Thyroid gland (tissue), 4 donors: ENCODE measurements around the gene FASTKD3. TPM values are rescaled to one million over a fixed set of nuclear protein-coding genes. Genes with fewer than 3 reads are reported as not detected.

Experiments
- DNase-seq, 2 donors: peaks; one replicate each; pipeline ENCODE4 v3.0.0-alpha.2; 2019
- H3K27ac ChIP-seq, 3 donors: fragments of 200-600 bp; sonication (generic); 1 replicate in 2 of 3; 2 replicates in 1 of 3; pipeline ENCODE4 v1.5.1; 2016 to 2019; ENCODE audit warnings: mild to moderate bottlenecking in 1 of 3, moderate library complexity in 1 of 3
- H3K27me3 ChIP-seq: fragments of 200-600 bp; sonication (generic); one replicate; pipeline ENCODE4 v1.5.1; 2019
- H3K36me3 ChIP-seq, 2 donors: fragments of 200-600 bp; sonication (generic); one replicate each; pipeline ENCODE4 v1.5.1; 2016 to 2019
- H3K4me1 ChIP-seq, 2 donors: fragments of 200-600 bp; sonication (generic); one replicate each; pipeline ENCODE4 v1.5.1; 2017 to 2019
- H3K4me3 ChIP-seq, 3 donors: fragments of 200-600 bp; sonication (generic); replicated peaks in 1 of 3; 1 replicate in 2 of 3; 2 replicates in 1 of 3; pipeline ENCODE4 v1.5.1; 2016; ENCODE audit warnings: mild to moderate bottlenecking in 1 of 3
- H3K9me3 ChIP-seq: fragments of 200-600 bp; sonication (generic); one replicate; pipeline ENCODE4 v1.5.1; 2017
- POLR2A ChIP-seq, 2 donors: fragments of 450-650 bp; IDR thresholded peaks; one replicate each; pipeline ENCODE4 v1.6.1; 2017; ENCODE audit warnings: antibody characterized with exemption in 2 of 2, mild to moderate bottlenecking in 2 of 2, moderate library complexity in 1 of 2
- whole genome bisulfite sequencing, 2 donors: methylation state at CpG; one replicate each; pipeline ENCODE4 v1.1.5; 2017; 5-methylcytosine and 5-hydroxymethylcytosine counted together
- intact Hi-C: fragments of 100-400 bp; cut with DNase I; formaldehyde crosslinking; loops from one replicate; pipeline ENCODE4 v1.15.1; 2023
- total RNA-seq, 4 donors: library from RNA; depleted of rRNA; stranded (reverse); fragments of >200 nt; gene quantifications; one replicate each; pipeline ENCODE4 v1.2.3, GENCODE V29; 2016
- TF ChIP-seq, protein P1 (sequence below), 6 experiments: fragments of 200-600 bp in 3 of 6; fragments of 450-650 bp in 3 of 6; sonication (generic) in 3 of 6; IDR thresholded peaks; one replicate each; pipeline ENCODE4 v1.5.1; 2016 to 2019; ENCODE audit warnings: antibody characterized with exemption in 6 of 6, mild to moderate bottlenecking in 2 of 6, inconsistent platforms in 1 of 6, moderate library complexity in 1 of 6

Gene FASTKD3
- total RNA-seq, 4 donors from 2014 or later, result 8.7 to 16.0 (median 13.3) TPM

DNA sequence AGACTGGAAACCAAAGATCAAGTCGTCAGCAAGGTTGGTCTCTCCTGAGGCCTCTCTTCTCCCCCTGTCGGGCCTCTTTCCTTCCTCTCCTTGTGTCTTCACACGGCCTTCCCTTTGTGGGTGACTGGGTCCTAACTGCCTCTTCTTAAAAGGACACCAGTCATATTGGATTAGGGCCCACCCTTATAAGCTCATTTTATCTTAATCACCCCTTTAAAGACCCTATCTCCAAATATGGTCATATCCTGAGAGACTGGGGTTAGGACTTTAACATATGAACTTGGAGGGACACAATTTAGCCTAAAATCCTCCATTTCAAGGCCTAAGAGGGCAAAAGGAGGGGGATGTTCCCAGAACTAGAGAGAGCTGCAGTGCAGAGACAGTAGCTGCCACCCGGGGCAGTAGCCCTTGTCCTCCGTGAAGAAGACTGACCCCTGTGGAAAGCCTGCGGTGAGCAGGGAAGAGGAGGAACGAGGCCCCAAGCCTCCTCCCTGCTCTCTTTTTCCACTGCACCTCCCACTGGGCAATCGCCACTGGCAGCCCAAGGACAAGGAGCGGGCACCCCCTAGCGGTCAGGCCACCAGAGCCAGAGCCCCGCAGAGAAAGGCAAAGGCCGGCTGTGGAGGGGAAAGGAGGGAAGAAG, 52.8 kb downstream of the FASTKD3 start:
- Histone ChIP-seq H3K9me3 (no peaks in the 10 kb centered on the region), H3K4me3 (no peak overlapping the region), H3K36me3 (no peaks in the 10 kb centered on the region), H3K4me1 (peaks cover 8 to 31% of the 10 kb centered on the region in 2 donors), H3K27ac (no peak overlapping the region), H3K27me3 (no peaks in the 10 kb centered on the region)
- DNase-seq, result peak; percentile 81 to 87
- TF ChIP-seq, protein P1, sequence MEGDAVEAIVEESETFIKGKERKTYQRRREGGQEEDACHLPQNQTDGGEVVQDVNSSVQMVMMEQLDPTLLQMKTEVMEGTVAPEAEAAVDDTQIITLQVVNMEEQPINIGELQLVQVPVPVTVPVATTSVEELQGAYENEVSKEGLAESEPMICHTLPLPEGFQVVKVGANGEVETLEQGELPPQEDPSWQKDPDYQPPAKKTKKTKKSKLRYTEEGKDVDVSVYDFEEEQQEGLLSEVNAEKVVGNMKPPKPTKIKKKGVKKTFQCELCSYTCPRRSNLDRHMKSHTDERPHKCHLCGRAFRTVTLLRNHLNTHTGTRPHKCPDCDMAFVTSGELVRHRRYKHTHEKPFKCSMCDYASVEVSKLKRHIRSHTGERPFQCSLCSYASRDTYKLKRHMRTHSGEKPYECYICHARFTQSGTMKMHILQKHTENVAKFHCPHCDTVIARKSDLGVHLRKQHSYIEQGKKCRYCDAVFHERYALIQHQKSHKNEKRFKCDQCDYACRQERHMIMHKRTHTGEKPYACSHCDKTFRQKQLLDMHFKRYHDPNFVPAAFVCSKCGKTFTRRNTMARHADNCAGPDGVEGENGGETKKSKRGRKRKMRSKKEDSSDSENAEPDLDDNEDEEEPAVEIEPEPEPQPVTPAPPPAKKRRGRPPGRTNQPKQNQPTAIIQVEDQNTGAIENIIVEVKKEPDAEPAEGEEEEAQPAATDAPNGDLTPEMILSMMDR (IDR thresholded peaks at IDR 0.05), result peak; percentile 56 to 94 (median 90)
- TF ChIP-seq POLR2A (IDR thresholded peaks at IDR 0.05), result no peak
- WGBS, 2 donors, result 15 to 16% methylated on average over 12 of the region's 12 CpGs
- intact Hi-C loops, result no loop called here

DNA sequence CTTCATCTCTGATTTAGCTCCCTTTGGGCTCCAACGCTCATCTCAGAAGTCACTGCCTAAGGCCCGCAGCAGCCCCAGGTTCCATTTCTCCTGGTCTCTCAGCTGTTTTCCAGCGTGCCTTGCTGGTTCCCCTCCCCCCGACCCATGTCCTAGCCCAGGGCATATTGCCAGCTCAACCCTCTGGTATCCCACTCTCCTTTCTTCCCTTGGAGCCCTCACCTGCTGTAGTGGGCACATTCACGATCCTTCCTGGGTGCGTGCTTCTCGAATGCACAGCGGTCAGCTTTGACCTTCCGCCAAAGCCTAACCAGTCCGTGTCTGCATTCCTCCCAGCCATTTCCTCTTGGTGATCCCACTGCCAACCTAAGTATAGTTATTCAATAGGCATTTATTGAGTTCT, 54.0 kb downstream of the FASTKD3 start:
- Histone ChIP-seq H3K4me1 (peaks cover 14 to 36% of the 10 kb centered on the region in 2 donors), H3K9me3 (no peaks in the 10 kb centered on the region), H3K27me3 (no peaks in the 10 kb centered on the region), H3K4me3 (no peak overlapping the region), H3K36me3 (no peaks in the 10 kb centered on the region), H3K27ac (no peak overlapping the region)
- intact Hi-C loops, result no loop called here
- 94 to 95% methylated on average over 10 of the region's 10 CpGs for WGBS, 2 donors
- TF ChIP-seq, protein P1 (IDR thresholded peaks at IDR 0.05), result no peak
- no peak for TF ChIP-seq POLR2A (IDR thresholded peaks at IDR 0.05)
- no peak for DNase-seq

DNA sequence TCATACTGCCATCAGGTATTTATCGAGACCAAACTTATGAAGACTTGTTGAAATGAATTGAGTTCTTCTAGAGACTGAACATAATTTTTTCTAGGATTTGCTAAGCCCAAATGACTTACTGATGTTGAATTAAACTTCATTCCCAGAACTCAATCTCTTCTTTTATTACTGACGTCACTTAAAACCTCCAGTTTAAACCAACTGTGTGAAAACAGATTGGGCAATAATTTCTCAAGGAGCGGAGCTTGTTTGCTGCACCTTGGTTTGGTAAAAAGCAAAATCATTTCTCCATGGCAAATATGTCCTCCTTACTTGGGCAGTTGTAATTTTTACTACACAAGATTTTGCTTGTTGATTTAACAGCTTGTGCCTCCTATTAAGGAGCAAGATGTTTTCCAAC, 55.3 kb downstream of the FASTKD3 start:
- Histone ChIP-seq H3K9me3 (no peaks in the 10 kb centered on the region), H3K27me3 (no peaks in the 10 kb centered on the region), H3K36me3 (no peaks in the 10 kb centered on the region), H3K27ac (peak overlapping the region in 1 of 3 donors; percentile 20), H3K4me3 (no peak overlapping the region), H3K4me1 (peaks cover 16 to 48% of the 10 kb centered on the region in 2 donors)
- 36 to 46% methylated on average over 3 of the region's 3 CpGs for WGBS, 2 donors
- intact Hi-C loops, result no loop called here
- no peak for DNase-seq
- TF ChIP-seq POLR2A (IDR thresholded peaks at IDR 0.05), result no peak
- TF ChIP-seq, protein P1 (IDR thresholded peaks at IDR 0.05), result no peak

DNA sequence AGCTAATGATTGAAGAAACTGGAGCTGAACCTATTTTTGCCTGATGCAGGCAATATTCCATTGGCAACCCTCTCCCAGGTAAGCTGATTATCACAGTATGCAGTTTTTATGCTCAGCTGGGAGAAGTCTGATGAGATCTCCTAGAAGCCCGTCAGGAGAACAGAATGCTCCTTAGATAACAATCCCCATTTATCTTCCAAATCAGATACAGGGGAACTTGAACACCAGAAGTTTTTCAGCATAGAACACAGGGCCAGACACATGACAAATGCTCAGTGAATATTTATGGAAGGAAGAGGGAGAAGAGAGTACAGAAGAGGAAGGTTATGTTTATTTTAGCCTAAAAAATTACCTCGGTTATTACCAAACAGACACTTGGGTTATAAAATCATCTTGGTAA, 55.8 kb downstream of the FASTKD3 start:
- TF ChIP-seq, protein P1 (IDR thresholded peaks at IDR 0.05), result no peak
- TF ChIP-seq POLR2A (IDR thresholded peaks at IDR 0.05), result no peak
- intact Hi-C loops, result no loop called here
- peaks cover 16 to 52% of the 10 kb centered on the region in 2 donors for H3K4me1 ChIP-seq
- H3K27me3 ChIP-seq, result no peaks in the 10 kb centered on the region
- no peaks in the 10 kb centered on the region for H3K36me3 ChIP-seq
- H3K27ac ChIP-seq, result peak overlapping the region in 1 of 3 donors; percentile 20
- no peaks in the 10 kb centered on the region for H3K9me3 ChIP-seq
- 49 to 57% methylated on average over 2 of the region's 2 CpGs for WGBS, 2 donors
- no peak overlapping the region for H3K4me3 ChIP-seq
- no peak for DNase-seq

DNA sequence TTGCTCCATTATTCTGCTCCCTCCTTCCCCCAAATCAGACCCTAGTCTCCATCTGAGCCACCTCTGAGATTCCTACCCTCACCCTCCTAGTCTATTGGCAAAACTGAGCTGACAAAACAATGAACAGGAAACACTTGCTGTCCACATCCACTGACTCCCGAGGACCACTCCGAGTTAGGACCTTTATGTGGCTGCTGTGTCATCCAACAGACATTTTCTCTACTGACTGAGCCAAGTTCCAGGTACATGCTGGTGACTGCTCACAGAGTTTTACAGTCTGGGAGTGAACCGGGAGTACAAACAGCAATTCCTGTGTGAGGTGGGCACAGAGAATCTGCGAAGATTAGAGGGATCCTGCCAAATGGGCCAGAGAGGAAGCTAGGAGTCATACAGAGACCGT, 57.1 kb downstream of the FASTKD3 start:
- H3K36me3 ChIP-seq, result no peaks in the 10 kb centered on the region
- no peak for DNase-seq
- no peak overlapping the region for H3K27ac ChIP-seq
- no peak overlapping the region for H3K4me3 ChIP-seq
- 67 to 75% methylated on average over 5 of the region's 5 CpGs for WGBS, 2 donors
- intact Hi-C loops, result no loop called here
- TF ChIP-seq, protein P1 (IDR thresholded peaks at IDR 0.05), result no peak
- no peak for TF ChIP-seq POLR2A (IDR thresholded peaks at IDR 0.05)
- H3K9me3 ChIP-seq, result no peaks in the 10 kb centered on the region
- H3K27me3 ChIP-seq, result no peaks in the 10 kb centered on the region
- H3K4me1 ChIP-seq, result peaks cover 16 to 52% of the 10 kb centered on the region in 2 donors
